Ovary (tissue), 3 donors: ENCODE measurements around the gene LCMT2.

Source experiments
- EP300 ChIP-seq: sonication (generic); formaldehyde crosslinking; IDR thresholded peaks from one replicate; pipeline ENCODE4 v1.6.1; 2017; ENCODE audit warnings: antibody characterized with exemption
- POLR2A ChIP-seq: fragments of 450-650 bp; IDR thresholded peaks from one replicate; pipeline ENCODE4 v1.6.1; 2017; ENCODE audit warnings: antibody characterized with exemption, mild to moderate bottlenecking, moderate library complexity
- TF ChIP-seq, protein P1 (sequence below), 3 donors: fragments of 450-650 bp in 2 of 3; fragments of 200-600 bp in 1 of 3; IDR thresholded peaks; one replicate each; pipeline versions ENCODE4 v1.5.1 to v1.8.0; 2016 to 2022; ENCODE audit warnings: antibody characterized with exemption in 3 of 3, mild to moderate bottlenecking in 1 of 3
- donor health status: DM: no; HTN: no; CAD: no.

DNA sequence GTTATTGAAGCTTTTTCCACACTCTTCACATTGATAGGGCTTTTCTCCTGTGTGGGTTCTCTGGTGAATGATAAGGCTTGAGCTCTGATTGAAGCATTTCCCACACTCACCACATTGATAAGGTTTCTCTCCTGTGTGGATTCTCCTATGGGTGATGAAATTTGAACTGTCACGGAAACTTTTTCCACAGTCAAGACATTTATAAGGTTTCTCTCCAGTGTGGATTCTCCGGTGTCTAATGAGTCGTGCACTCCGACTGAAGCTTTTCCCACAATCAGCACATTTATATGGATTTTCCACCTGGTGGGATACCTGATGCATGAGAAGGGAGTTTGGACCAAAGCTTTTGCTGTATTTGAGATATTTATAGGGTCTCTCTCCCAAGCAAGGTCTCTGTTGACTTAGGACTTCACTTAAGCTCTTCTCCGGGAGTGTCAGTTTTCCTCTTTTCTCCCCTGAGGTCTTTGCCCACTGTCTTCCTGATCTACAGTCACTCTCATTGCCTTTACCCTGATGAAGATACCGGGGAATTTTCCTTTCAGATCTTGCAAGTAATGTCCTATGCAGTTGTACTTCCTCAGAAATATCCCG lies 31.0 kb upstream of the LCMT2 start:
- no peak for TF ChIP-seq POLR2A
- TF ChIP-seq, protein P1, sequence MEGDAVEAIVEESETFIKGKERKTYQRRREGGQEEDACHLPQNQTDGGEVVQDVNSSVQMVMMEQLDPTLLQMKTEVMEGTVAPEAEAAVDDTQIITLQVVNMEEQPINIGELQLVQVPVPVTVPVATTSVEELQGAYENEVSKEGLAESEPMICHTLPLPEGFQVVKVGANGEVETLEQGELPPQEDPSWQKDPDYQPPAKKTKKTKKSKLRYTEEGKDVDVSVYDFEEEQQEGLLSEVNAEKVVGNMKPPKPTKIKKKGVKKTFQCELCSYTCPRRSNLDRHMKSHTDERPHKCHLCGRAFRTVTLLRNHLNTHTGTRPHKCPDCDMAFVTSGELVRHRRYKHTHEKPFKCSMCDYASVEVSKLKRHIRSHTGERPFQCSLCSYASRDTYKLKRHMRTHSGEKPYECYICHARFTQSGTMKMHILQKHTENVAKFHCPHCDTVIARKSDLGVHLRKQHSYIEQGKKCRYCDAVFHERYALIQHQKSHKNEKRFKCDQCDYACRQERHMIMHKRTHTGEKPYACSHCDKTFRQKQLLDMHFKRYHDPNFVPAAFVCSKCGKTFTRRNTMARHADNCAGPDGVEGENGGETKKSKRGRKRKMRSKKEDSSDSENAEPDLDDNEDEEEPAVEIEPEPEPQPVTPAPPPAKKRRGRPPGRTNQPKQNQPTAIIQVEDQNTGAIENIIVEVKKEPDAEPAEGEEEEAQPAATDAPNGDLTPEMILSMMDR (IDR thresholded peaks at IDR 0.05), result no peak
- no peak for TF ChIP-seq EP300
